ENCODE results near the gene KRT84. TPM values are rescaled to one million over a fixed set of nuclear protein-coding genes. Genes with fewer than 3 reads are reported as not detected.

KRT84 gene
- total and polyA plus RNA-seq, 2 of the 4 experiments (the other 2 are of a cell fraction) = not detected

GRCh38 chr12:52342781-52343490, 42.5 kb downstream of the KRT84 start:
- WGBS, 2 experiments (ENCODE audit: extremely low coverage in 2 of 2, insufficient read length in 1 of 2) = no CpG with 5 or more reads among the region's 2 CpGs
- dilution Hi-C loops (cut with HindIII; ENCODE audit: low sequenced_read_pairs, unreplicated experiment) = no loop called here
- H3K23ac ChIP-seq (ENCODE audit: low read depth, low read length) = no peak overlapping the region

More at GRCh38 chr12:52342781-52343490, 42.5 kb downstream of the KRT84 start:
- Histone ChIP-seq H2AK9ac (replicated peaks; ENCODE audit: low read depth, low read length, poor library complexity) (no peak overlapping the region), H2BK20ac (ENCODE audit: low read depth, low read length) (no peak overlapping the region), H3K9me3 (ENCODE audit: control insufficient read depth, insufficient read depth, low read length) (peaks cover 6% of the 10 kb centered on the region), H3K9me1 (ENCODE audit: insufficient read depth, low read length) (no peaks in the 10 kb centered on the region), H4K20me1 (ENCODE audit: insufficient read depth, low read length) (no peaks in the 10 kb centered on the region), H3K56ac (ENCODE audit: extremely low read depth, insufficient read depth, low read length) (no peak overlapping the region), H4K8ac (ENCODE audit: low read depth in 2 of 2, low read length in 2 of 2) (no peak overlapping the region), H2BK5ac (ENCODE audit: low read depth, low read length, poor library complexity, severe bottlenecking) (no peak overlapping the region), H2AFZ (replicated peaks; ENCODE audit: low read length, poor library complexity) (no peak overlapping the region), H4K5ac (ENCODE audit: low read depth, low read length) (no peak overlapping the region), H3K4me1 (ENCODE audit: control insufficient read depth, insufficient read depth, low read length) (no peaks in the 10 kb centered on the region), H3K14ac (replicated peaks; ENCODE audit: low read depth, low read length) (no peak overlapping the region), H2BK15ac (ENCODE audit: low read depth, low read length) (no peak overlapping the region), H3K36me3 (ENCODE audit: control insufficient read depth, insufficient read depth, low read length) (no peaks in the 10 kb centered on the region), H3K27me3 (ENCODE audit: control insufficient read depth, insufficient read depth, low read length) (peaks cover 67% of the 10 kb centered on the region), H3K4ac (ENCODE audit: low read depth, low read length) (no peak overlapping the region), H2BK120ac (ENCODE audit: low read depth, low read length) (no peak overlapping the region), H2AK5ac (ENCODE audit: low read depth, low read length) (no peak overlapping the region), H3K4me3 (ENCODE audit: insufficient read depth, low read depth, low read length) (no peak overlapping the region), H3K79me1 (ENCODE audit: low read depth in 1 of 2, low read length in 2 of 2) (no peaks in the 10 kb centered on the region), H3K9ac (ENCODE audit: low read depth, low read length) (no peak overlapping the region), H3K27ac (ENCODE audit: insufficient read depth, low read length) (no peak overlapping the region), H4K91ac (ENCODE audit: insufficient read depth, low read depth, low read length) (no peak overlapping the region), H3K18ac (ENCODE audit: low read depth, low read length) (no peak overlapping the region), H3K4me2 (ENCODE audit: low read depth, low read length) (no peak overlapping the region)
- intact Hi-C loops (cut with micrococcal nuclease) (no loop called here), in situ Hi-C loops (cut with MboI; ENCODE audit: low sequenced_read_pairs) (no loop called here)
- ATAC-seq (ENCODE audit: low read depth) (no peak), DNase-seq (no peak)
- BruUV-seq (replicated peaks) = no TSS peak
- POLR2A ChIA-PET (ENCODE audit: unreplicated experiment) = no interaction called here
- TF ChIP-seq CEBPB (IDR thresholded peaks at IDR 0.05; ENCODE audit: low read depth, low read length) (no peak), CHD1 (IDR thresholded peaks at IDR 0.05; ENCODE audit: low read depth, low read length) (no peak), BHLHE40 (IDR thresholded peaks at IDR 0.05; ENCODE audit: low read depth, low read length) (no peak), RAD21 (IDR thresholded peaks at IDR 0.05; ENCODE audit: low read length) (no peak), RFX5 (IDR thresholded peaks at IDR 0.05; ENCODE audit: low read depth, low read length) (no peak), USF2 (IDR thresholded peaks at IDR 0.05; ENCODE audit: low read depth, low read length) (no peak), ELK1 (IDR thresholded peaks at IDR 0.05; ENCODE audit: borderline replicate concordance, low read depth, low read length) (no peak), CTCF (conservative IDR thresholded peaks at IDR 0.05; ENCODE audit: low read depth, low read length) (no peak), SMC3 (IDR thresholded peaks at IDR 0.05; ENCODE audit: low read depth, low read length) (no peak), POLR2A (IDR thresholded peaks at IDR 0.05; ENCODE audit: low read depth, low read length) (no peak), FOS (IDR thresholded peaks at IDR 0.05; ENCODE audit: low read depth, low read length) (no peak), MXI1 (IDR thresholded peaks at IDR 0.05; ENCODE audit: borderline replicate concordance, low read depth, low read length) (no peak), RCOR1 (IDR thresholded peaks at IDR 0.05; ENCODE audit: insufficient replicate concordance, low read length) (no peak)
- CTCF ChIA-PET = no interaction called here
